Bone marrow (tissue), 2 donors: ENCODE results near the gene GOLGA6L1.
"Not testable (repeated sequence)": the region's sequence is repeated elsewhere in the genome, so short reads cannot be mapped to it uniquely, and the experiment has no call there.

ENCODE experiments used
- DNase-seq, 2 donors: peaks; one replicate each; lab custom pipeline; 2025; lab: John Stamatoyannopoulos, UW

The GOLGA6L1 gene

GRCh38 chr15:23136722-23137121 lies at the start of gene GOLGA6L1:
Gene GOLGA6L1 (minus strand): TSS chr15:23136822. CDS start chr15:23136731, 91 bp downstream.
- DNase-seq = not testable (repeated sequence)

- DNase-seq = not testable (repeated sequence)
These were observed 44.6 kb upstream of the GOLGA6L1 start for GRCh38 chr15:23181201-23181600.

GRCh38 chr15:23180547-23180927 lies 43.9 kb upstream of the GOLGA6L1 start:
- DNase-seq = not testable (repeated sequence)

GRCh38 chr15:23179768-23180546 lies 43.3 kb upstream of the GOLGA6L1 start:
- not testable (repeated sequence) for DNase-seq

GRCh38 chr15:23176683-23177082 lies 40.1 kb upstream of the GOLGA6L1 start:
- DNase-seq = not testable (repeated sequence)

- not testable (repeated sequence) for DNase-seq
These were observed 39.0 kb upstream of the GOLGA6L1 start for GRCh38 chr15:23175606-23176005.

GRCh38 chr15:23174609-23175140 lies 38.1 kb upstream of the GOLGA6L1 start:
- DNase-seq = not testable (repeated sequence)

- not testable (repeated sequence) for DNase-seq
These were observed 3.8 kb downstream of the GOLGA6L1 start for GRCh38 chr15:23132787-23133186.

GRCh38 chr15:23118208-23118607 lies 18.4 kb downstream of the GOLGA6L1 start:
- no peak for DNase-seq

- DNase-seq = no peak
These were observed 40.8 kb downstream of the GOLGA6L1 start for GRCh38 chr15:23095796-23096195.

GRCh38 chr15:23083115-23083514 lies 53.5 kb downstream of the GOLGA6L1 start:
- no peak for DNase-seq

GRCh38 chr15:23081996-23082737 lies 54.5 kb downstream of the GOLGA6L1 start:
- DNase-seq = not testable (repeated sequence)

GRCh38 chr15:23081271-23081670 lies 55.4 kb downstream of the GOLGA6L1 start:
- DNase-seq = no peak

GRCh38 chr15:23079766-23080165 lies 56.9 kb downstream of the GOLGA6L1 start:
- no peak for DNase-seq
